Measurements from ENCODE around the gene ZBTB7C. TPM values are rescaled to one million over a fixed set of nuclear protein-coding genes. Genes with fewer than 3 reads are reported as not detected.

Gene ZBTB7C
- total and polyA plus RNA-seq, 9 of the 15 experiments (the other 6 are each of a cell fraction or from before 2014, with no cell fraction given) = not detected

DNA sequence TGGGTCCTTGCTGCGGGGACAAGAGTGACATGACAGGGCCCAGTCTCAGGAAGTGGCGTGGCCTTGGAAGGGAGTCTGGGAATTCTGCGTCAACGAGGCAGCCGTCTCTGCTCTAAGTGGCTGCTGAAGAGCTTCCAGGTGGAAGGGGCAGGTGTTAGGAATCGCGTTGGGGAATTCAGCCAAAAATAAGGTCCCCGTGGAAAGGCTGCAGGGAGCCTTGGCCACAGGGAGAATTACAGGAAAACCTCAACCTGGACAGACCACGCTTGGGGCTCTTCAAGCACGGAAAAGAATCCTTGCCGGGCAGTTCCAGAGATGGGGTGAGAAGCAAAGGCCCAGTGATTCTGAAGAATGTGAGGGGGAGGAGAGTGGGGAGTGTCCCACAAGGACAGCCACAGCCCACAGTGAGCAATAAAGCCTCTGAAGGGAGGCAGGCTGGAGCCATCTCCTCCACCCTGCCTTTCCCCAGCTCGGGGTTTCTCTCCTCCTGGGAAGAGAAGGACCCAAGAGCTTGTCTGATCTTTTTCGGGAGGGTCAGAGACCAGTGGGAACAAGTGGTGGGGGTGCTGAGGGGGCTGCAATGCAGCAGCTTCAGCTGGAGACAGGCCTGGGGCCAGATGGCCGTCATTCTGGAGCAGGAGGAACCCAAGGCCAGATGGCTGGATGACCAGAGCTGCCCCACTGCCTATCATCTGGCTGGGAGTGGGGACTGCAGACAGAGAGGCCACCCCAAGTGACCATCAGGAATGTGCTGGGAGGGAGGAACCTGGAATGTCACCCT, 372.4 kb downstream of the ZBTB7C start (continued):
- TF ChIP-seq, protein P1, sequence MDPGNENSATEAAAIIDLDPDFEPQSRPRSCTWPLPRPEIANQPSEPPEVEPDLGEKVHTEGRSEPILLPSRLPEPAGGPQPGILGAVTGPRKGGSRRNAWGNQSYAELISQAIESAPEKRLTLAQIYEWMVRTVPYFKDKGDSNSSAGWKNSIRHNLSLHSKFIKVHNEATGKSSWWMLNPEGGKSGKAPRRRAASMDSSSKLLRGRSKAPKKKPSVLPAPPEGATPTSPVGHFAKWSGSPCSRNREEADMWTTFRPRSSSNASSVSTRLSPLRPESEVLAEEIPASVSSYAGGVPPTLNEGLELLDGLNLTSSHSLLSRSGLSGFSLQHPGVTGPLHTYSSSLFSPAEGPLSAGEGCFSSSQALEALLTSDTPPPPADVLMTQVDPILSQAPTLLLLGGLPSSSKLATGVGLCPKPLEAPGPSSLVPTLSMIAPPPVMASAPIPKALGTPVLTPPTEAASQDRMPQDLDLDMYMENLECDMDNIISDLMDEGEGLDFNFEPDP (CRISPR knock-in tag; IDR thresholded peaks at IDR 0.05) = no peak
- TF ChIP-seq SRSF1 (IDR thresholded peaks at IDR 0.05; ENCODE audit: low read depth, low read length) (no peak), LEF1 (IDR thresholded peaks at IDR 0.05) (no peak), ZNF197 (CRISPR knock-in tag; IDR thresholded peaks at IDR 0.05; ENCODE audit: low read depth) (no peak)
- TF ChIP-seq, protein P2, sequence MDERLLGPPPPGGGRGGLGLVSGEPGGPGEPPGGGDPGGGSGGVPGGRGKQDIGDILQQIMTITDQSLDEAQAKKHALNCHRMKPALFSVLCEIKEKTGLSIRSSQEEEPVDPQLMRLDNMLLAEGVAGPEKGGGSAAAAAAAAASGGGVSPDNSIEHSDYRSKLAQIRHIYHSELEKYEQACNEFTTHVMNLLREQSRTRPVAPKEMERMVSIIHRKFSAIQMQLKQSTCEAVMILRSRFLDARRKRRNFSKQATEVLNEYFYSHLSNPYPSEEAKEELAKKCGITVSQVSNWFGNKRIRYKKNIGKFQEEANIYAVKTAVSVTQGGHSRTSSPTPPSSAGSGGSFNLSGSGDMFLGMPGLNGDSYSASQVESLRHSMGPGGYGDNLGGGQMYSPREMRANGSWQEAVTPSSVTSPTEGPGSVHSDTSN (CRISPR knock-in tag; IDR thresholded peaks at IDR 0.05; ENCODE audit: low read depth) = no peak
- TF ChIP-seq, protein P2 (tag; conservative IDR thresholded peaks at IDR 0.05; ENCODE audit: low read depth) = no peak

Data from K562 (cell line).